NCI-H446 (cell line): ENCODE measurements around the gene LDLRAP1.

Experiments used
- DNase-seq, 2 experiments: peaks; one replicate each; lab custom pipeline; 2025; lab: John Stamatoyannopoulos, UW

The LDLRAP1 gene

DNA sequence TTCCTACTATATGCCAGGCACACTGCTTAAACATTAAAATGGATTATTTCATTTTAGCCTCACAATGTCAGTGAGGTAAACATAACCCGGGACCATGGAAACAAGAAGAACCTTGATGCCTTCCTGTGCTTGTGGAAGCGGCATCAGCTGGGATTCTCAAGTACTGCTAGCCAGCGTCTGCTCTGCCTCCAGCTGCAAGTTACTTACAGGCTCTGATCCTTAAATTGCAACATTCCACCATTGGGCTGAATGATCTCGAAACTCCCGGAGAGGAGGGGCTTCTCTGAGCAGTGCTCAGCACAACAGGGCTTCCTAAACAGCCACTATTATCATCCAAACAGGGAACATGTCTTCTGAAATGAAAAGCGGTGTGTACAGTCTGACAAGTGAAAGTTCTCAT lies 66.5 kb downstream of the LDLRAP1 start:
- no peak for DNase-seq

DNA sequence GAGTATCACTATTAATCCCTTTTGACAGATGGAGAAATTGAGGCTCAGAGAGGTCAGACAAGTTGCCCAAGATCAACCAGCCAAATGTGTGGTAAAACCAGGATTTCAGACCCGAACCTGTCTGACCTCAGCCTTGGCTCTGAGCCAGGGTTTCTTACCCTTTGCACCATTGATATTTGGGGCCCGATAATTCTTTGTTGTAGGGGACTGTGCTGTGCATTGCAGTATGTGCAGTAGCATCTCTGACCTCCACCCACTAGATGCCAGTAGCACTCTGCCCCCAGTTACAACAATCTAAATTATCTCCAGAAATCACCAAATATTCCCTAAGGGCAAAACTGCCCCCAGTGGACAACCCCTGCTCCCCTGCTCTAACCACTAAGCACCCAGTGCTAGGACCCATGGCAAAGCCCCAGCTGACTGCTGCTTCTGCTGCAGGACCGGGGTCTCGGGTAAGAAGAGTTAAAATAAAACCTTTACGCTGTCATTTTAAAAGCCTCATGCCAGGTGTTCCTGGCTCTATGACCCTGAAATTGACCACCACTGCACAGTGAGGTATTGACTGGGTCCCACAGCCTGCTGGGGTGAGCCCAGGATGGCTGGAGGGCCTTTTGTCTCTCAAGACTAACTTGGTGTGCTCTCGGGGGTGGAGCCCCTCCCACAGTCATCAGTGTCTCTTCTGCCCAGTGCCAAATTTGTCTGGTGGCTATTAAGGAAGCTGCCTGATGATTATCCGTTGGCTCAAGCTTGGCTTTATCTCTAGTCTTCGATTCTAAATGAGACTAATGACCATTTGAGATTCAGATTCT lies 67.6 kb downstream of the LDLRAP1 start:
- peak in 1 of 2 experiments; percentile 35 for DNase-seq

- DNase-seq, result no peak
Measured at GRCh38 chr1:25611843-25612242, 68.4 kb downstream of the LDLRAP1 start.

DNA sequence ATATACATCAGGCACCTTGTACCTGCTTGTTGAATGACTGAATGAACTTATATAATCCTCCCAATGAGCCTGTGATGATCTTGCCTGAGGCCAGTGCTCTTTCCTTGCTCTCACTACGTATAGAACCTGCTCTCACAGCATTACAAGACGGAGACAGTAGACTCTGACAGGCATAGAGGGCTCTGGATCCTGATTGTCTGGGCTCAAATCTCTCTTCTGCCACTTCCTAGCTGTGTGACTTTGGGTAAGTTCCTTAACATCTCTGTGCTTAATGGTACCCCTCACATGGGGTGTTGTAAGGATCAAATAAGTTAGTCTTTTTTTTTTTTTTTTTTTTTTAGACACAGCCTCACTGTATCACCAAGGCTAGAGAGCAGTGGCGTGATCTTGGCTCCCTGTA lies 69.0 kb downstream of the LDLRAP1 start:
- no peak for DNase-seq

DNA sequence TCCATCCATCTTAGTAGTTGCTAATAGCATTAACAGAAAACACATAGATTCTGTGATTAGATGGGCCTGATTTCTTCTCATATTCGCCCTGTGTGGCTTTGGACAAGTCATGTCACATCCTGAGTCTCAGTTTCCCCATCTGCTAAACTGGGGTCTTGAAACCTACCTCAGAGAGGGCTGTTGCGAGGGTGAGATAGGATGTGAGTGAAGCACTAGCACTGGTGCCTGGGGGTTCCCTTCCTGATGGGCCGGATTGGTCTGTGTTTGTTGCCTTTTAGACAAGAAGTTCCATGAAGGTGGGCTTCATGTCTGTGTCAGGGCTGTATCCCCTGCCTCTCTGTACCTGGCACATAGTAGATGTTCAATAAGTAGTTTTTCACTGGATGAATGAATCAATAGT lies 69.7 kb downstream of the LDLRAP1 start:
- no peak for DNase-seq

DNA sequence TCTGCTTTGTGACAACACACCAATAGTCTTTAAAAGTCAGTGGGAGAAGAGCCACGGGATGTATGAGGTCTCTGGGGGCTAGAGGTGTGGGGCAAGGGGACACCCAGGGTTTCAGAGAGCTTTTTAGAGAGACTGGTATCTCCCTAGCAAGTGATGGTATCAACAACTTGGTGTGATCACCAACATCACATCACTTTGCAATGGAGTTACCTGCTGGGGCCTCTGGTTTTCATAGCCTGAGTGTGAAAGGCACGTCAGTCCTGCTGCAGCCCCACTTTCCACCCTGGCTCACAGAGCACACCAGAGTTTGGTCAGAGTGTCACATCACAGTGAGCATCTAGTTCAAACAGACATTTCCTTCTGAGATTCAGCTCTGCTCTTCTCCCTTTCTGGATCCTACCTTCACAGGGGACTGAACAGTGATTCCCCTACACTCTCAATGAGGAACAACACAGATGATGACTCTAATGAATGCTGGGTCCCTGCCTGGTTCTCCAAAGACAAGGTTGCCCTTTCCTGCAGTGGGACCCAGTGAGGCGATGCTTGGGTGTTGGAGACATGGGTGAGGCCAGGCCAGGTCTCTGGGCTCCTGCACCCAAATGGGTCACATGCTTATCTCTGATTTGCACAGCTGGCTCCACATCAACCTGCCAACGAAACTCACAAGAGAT lies 71.2 kb downstream of the LDLRAP1 start:
- DNase-seq, result no peak

DNA sequence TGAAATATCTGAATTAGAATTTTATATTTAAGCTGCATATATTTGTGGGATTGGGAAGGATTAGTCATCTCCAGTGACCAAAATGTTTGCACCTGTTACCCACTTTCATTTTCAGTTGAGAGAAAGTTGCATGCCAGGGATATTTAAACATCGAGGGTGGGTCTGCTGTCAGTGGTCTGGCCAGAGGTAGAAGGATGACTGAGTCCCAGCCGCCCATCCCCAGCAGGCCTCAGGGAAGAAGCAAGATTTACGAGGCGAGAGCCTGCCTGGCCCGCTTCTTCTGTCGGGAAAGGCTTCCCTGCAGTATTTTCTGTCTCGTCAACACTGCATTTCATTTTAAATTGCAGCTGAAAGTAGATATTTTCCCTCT lies 71.8 kb downstream of the LDLRAP1 start:
- no peak for DNase-seq

GRCh38 chr1:25615563-25616094 lies 72.2 kb downstream of the LDLRAP1 start:
- no peak for DNase-seq

GRCh38 chr1:25616095-25616986 lies 72.9 kb downstream of the LDLRAP1 start, which contains the start of gene MAN1C1:
MAN1C1 (plus strand) TSS chr1:25616791; CDS start chr1:25617798, 1,007 bp downstream.
- peak; percentile 13 to 91 for DNase-seq

GRCh38 chr1:25616987-25617624 lies 73.7 kb downstream of the LDLRAP1 start:
- DNase-seq, result no peak

DNA sequence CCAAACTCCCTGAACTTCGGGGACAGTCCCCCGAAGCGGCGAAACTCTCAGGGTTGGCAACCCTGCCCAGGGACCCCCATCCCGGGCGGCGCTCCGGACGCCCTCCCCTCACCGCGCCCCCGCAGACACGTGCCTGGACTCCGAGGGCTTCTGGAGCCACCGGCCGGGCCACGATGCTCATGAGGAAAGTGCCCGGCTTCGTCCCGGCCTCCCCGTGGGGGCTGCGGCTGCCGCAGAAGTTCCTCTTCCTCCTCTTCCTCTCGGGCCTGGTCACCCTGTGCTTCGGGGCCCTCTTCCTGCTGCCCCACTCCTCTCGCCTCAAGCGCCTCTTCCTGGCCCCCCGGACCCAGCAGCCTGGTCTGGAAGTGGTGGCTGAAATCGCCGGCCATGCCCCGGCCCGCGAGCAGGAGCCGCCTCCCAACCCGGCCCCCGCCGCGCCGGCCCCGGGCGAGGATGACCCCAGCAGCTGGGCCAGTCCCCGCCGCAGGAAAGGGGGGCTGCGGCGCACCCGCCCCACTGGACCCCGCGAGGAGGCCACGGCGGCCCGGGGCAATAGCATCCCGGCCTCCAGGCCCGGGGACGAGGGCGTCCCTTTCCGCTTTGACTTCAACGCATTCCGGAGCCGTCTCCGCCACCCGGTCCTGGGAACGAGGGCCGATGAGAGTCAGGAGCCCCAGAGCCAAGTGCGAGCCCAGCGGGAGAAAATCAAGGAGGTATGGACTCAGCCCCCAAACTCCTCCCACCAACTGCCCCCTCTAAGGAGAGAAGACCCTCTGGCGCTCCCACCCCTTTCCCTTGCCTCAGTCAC lies 74.4 kb downstream of the LDLRAP1 start:
- no peak for DNase-seq

DNA sequence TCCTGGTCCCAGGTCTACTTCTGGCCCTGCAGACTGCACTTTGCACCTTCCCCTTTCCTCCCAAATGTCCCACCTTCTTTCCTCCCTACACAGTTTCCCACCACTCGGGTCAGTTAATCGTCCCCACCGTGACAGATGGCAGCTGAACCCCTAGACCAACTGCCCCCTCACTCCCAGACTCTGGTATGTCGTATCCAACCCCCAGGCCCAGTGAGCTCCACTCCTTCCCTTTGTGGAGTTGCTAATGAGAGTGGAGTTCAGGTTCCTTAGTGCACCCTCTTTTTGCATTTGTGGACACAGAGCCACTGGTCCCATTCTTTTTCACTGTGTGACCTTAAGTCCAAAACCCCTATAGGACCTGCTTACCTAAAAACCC lies 75.0 kb downstream of the LDLRAP1 start:
- no peak for DNase-seq
